ENCODE results near the gene LPIN1.

GRCh38 chr2:11697103-11697871, 49.1 kb upstream of the LPIN1 start:
- TF ChIP-seq CTCF (IDR thresholded peaks at IDR 0.05) (no peak), EP300 (IDR thresholded peaks at IDR 0.05) (no peak), POLR2A (IDR thresholded peaks at IDR 0.05) (no peak)
